Ammon's horn (tissue), 1 donor: ENCODE data around the gene FGD4.

Experiments
- DNase-seq: peaks from one replicate; pipeline ENCODE4 v3.0.0-alpha.2; 2016; ENCODE audit warnings: low spot score

The FGD4 gene

GRCh38 chr12:32457251-32458025, 58.1 kb downstream of the FGD4 start:
- DNase-seq: no peak

DNA sequence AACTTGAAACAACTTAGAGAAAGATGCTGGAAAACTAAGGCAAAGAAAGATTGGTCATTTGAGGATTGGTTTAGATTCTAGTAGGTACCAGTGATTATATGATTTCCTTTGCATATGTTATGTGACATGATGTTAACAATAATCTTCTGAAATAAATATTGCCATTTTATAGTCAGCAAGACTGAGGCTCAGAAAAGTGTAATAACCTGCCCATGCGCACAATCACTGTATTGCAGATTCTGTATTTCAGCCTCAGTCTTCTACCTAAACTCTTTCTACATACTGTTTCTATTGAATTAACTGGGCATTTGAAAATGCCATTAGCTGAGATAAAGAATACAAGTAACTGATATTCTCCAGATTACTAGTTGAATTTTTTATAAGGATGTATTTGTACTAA, 61.3 kb downstream of the FGD4 start:
- DNase-seq: no peak

GRCh38 chr12:32462908-32463307, 63.5 kb downstream of the FGD4 start:
- no peak for DNase-seq

GRCh38 chr12:32466187-32466586, 66.8 kb downstream of the FGD4 start:
- no peak for DNase-seq

- no peak for DNase-seq
These were observed 67.8 kb downstream of the FGD4 start for GRCh38 chr12:32466986-32467711.

- no peak for DNase-seq
These were observed 68.9 kb downstream of the FGD4 start for GRCh38 chr12:32467959-32468863.

DNA sequence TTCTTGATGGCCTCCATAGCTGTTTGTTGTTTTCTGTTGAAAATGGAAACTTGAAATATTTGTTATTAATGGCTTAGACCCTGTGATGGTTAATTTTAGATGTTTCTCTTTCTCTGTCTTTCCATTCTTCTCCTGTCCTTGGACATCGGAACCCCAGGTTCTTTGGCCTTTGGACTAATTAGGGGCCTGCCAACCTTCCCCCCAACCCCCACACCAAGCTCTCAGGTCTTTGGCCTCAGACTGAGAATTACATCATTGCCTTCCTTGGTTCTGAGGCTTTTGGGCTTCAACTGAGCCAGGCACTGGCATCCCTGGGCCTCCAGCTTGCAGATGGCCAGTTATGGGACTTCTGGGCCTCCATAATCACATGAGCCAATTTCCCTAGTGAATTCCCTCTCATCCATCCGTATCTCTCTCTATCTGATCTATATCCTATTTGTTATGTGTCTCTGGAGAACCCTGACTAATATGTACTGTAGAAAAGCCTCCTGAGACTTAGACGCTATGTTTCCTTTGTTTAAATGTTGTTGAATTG, 71.6 kb downstream of the FGD4 start:
- DNase-seq: no peak

DNA sequence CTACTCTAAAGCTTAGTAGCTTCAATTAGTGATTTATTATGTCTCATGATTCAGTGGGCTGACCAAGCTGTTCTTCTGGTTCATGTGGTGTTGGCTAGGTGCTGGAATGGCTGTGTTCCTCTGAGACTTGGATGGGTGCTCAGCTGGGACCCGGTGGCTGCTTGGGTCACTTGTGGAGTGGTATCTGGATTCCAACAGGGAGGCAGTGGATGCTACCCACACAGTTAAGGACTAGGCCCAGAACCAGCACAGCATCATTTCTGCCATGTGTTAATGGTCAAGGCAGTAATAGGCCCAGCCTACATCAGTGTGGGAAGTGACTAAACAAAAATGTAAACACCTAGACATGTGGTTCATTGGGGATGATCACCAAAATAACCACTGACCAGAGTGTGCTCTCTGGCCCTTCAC, 72.2 kb downstream of the FGD4 start:
- DNase-seq: no peak

GRCh38 chr12:32475724-32476123, 76.4 kb downstream of the FGD4 start:
- no peak for DNase-seq

- DNase-seq: no peak
These were observed 77.1 kb downstream of the FGD4 start for GRCh38 chr12:32476446-32476845.

DNA sequence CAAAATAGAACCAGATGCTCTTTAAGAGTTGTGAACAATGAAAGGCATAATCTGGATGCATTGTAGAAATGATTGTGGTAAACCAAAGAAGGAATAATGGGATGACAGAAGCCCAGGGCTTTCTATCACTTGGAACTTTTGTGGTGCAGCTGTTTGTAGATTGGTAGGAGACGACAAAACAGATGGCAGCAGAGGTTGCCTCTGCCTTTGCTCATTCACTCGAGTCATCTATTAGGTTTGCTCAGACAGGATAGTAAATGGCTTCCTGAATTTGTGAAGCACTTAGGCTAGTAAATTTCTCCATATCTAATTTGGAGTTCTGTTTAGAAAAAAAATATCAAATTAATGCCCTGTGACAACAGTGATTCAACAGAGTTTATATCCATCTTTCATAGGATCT, 78.4 kb downstream of the FGD4 start:
- no peak for DNase-seq

DNA sequence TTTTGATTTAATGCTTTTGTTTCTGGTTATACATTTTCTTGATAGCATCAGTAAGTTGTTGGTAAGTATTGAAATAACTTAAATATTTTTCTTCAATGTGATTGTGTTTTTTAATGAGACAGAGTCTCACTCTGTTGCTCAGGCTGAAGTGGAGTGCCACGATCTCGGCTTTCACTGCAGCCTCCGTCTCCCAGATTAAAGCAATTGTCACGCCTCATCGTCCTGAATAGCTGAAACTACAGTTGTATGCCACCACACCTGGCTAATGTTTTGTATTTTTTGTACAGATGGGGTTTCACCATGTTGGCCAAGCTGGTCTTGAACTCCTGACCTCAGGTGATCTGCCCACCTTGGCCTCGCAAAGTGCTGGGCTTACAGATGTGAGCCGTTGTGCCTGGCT, 78.8 kb downstream of the FGD4 start:
- DNase-seq: no peak

DNA sequence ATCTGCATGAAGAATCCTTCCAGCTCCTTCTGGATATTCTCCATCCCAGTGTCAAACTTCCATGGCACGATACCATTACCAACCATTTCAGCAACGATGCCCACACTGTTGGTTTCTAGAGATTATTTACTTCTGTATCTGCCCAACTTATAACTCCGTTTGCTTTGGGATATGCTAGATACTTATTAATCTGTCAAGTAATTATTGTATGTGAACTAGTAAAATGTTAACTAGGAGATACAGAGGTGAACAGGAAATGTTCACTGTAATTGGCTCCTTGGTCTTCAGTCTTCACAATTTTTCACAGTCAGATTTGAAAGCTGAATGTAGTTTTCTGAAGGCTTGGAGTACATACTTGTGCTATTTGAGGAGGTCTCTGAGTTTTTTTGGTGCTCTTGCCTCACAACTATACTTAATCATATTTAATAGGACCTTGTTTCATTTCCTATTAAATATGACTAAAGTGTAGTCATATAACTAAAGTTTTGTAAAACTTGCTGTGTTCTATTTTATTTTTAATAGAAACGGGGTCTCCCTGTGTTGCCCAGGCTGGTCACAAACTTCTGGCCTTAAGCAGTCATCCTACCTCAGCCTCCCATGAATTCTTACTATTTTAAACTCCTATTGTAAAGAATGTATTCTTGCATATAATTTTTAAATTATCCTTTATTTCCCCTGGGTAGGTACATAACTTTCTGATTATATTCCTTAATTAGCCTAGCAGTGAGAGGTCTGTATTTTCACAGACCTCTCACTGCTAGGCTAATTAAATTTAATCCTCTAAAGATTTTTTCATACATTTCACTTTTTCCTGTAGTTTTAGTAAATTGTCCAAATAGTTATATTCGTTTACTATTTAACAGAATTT, 79.7 kb downstream of the FGD4 start:
- no peak for DNase-seq

GRCh38 chr12:32482226-32482625, 82.9 kb downstream of the FGD4 start:
- DNase-seq: no peak

GRCh38 chr12:32483499-32483898, 84.1 kb downstream of the FGD4 start:
- peak; percentile 74 for DNase-seq

- no peak for DNase-seq
These were observed 84.6 kb downstream of the FGD4 start for GRCh38 chr12:32483993-32484392.

- no peak for DNase-seq
These were observed 86.8 kb downstream of the FGD4 start for GRCh38 chr12:32486158-32486557.

- no peak for DNase-seq
These were observed 88.8 kb downstream of the FGD4 start for GRCh38 chr12:32488132-32488531.

- DNase-seq: no peak
These were observed 89.7 kb downstream of the FGD4 start for GRCh38 chr12:32489070-32489469.

GRCh38 chr12:32490801-32491200, 91.4 kb downstream of the FGD4 start:
- DNase-seq: no peak

- no peak for DNase-seq
These were observed 93.9 kb downstream of the FGD4 start for GRCh38 chr12:32493282-32493681.
